ENCODE measurements around the gene ZCCHC8.
"Not testable (repeated sequence)": the region's sequence is repeated elsewhere in the genome, so short reads cannot be mapped to it uniquely, and the experiment has no call there.

ZCCHC8 gene

GRCh38 chr12:122500685-122501488 lies at the start of gene ZCCHC8:
TSS of gene ZCCHC8 (minus strand) at chr12:122500932. CDS start at chr12:122500840, 92 bp downstream.
- peak; percentile 96 for DNase-seq (ENCODE audit: low read depth, low spot score)

GRCh38 chr12:122547330-122547729 lies 46.6 kb upstream of the ZCCHC8 start:
- no peak for DNase-seq (ENCODE audit: low read depth, low spot score)

- DNase-seq (ENCODE audit: low read depth, low spot score): no peak
Measured at GRCh38 chr12:122545855-122546254, 45.1 kb upstream of the ZCCHC8 start.

- DNase-seq (ENCODE audit: low read depth, low spot score): no peak
Measured at GRCh38 chr12:122544537-122544936, 43.8 kb upstream of the ZCCHC8 start.

GRCh38 chr12:122538496-122538895 lies 37.8 kb upstream of the ZCCHC8 start:
- no peak for DNase-seq (ENCODE audit: low read depth, low spot score)

GRCh38 chr12:122537021-122537420 lies 36.3 kb upstream of the ZCCHC8 start:
- DNase-seq (ENCODE audit: low read depth, low spot score): no peak

- no peak for DNase-seq (ENCODE audit: low read depth, low spot score)
Measured at GRCh38 chr12:122533856-122534255, 33.1 kb upstream of the ZCCHC8 start.

GRCh38 chr12:122528992-122529391 lies 28.3 kb upstream of the ZCCHC8 start:
- DNase-seq (ENCODE audit: low read depth, low spot score): no peak

GRCh38 chr12:122528582-122528981 lies 27.9 kb upstream of the ZCCHC8 start:
- DNase-seq (ENCODE audit: low read depth, low spot score): no peak

- DNase-seq (ENCODE audit: low read depth, low spot score): no peak
Measured at GRCh38 chr12:122527478-122527944, 26.8 kb upstream of the ZCCHC8 start.

- DNase-seq (ENCODE audit: low read depth, low spot score): peak; percentile 99
Measured at GRCh38 chr12:122526683-122527477, 26.1 kb upstream of the ZCCHC8 start, which contains the start of the genes KNTC1 and RSRC2. TSS of gene KNTC1 (plus strand) at chr12:122527249. CDS start at chr12:122530064, 2,815 bp downstream. TSS of gene RSRC2 (minus strand) at chr12:122526936. CDS start at chr12:122526853, 83 bp downstream.

GRCh38 chr12:122523846-122524718 lies 23.4 kb upstream of the ZCCHC8 start:
- DNase-seq (ENCODE audit: low read depth, low spot score): no peak

GRCh38 chr12:122523280-122523679 lies 22.5 kb upstream of the ZCCHC8 start:
- no peak for DNase-seq (ENCODE audit: low read depth, low spot score)

- no peak for DNase-seq (ENCODE audit: low read depth, low spot score)
Measured at GRCh38 chr12:122520676-122521075, 19.9 kb upstream of the ZCCHC8 start.

GRCh38 chr12:122519418-122519817 lies 18.7 kb upstream of the ZCCHC8 start:
- no peak for DNase-seq (ENCODE audit: low read depth, low spot score)

- DNase-seq (ENCODE audit: low read depth, low spot score): no peak
Measured at GRCh38 chr12:122518908-122519307, 18.2 kb upstream of the ZCCHC8 start.

- peak; percentile 65 for DNase-seq (ENCODE audit: low read depth, low spot score)
Measured at GRCh38 chr12:122517877-122518276, 17.1 kb upstream of the ZCCHC8 start.

GRCh38 chr12:122516544-122517361 lies 16.0 kb upstream of the ZCCHC8 start:
- DNase-seq (ENCODE audit: low read depth, low spot score): no peak

- DNase-seq (ENCODE audit: low read depth, low spot score): no peak
Measured at GRCh38 chr12:122515275-122515674, 14.5 kb upstream of the ZCCHC8 start.

- no peak for DNase-seq (ENCODE audit: low read depth, low spot score)
Measured at GRCh38 chr12:122513660-122514059, 12.9 kb upstream of the ZCCHC8 start.

GRCh38 chr12:122513028-122513427 lies 12.3 kb upstream of the ZCCHC8 start:
- not testable (repeated sequence) for DNase-seq (ENCODE audit: low read depth, low spot score)

Data from smooth muscle cell of the brain vasculature (primary cell).